Measurements from ENCODE around the gene SSC5D.
"Not testable (repeated sequence)": the region's sequence is repeated elsewhere in the genome, so short reads cannot be mapped to it uniquely, and the experiment has no call there.

Gene SSC5D

GRCh38 chr19:55487924-55488687 lies at the start of gene SSC5D:
Gene SSC5D (plus strand): TSS chr19:55488436. CDS start chr19:55488590, 154 bp downstream.
- DNase-seq: no peak

- DNase-seq: no peak
These were observed 49.2 kb upstream of the SSC5D start for GRCh38 chr19:55439052-55439451.

GRCh38 chr19:55440411-55441105 lies 47.7 kb upstream of the SSC5D start:
- peak; percentile 35 for DNase-seq

DNA sequence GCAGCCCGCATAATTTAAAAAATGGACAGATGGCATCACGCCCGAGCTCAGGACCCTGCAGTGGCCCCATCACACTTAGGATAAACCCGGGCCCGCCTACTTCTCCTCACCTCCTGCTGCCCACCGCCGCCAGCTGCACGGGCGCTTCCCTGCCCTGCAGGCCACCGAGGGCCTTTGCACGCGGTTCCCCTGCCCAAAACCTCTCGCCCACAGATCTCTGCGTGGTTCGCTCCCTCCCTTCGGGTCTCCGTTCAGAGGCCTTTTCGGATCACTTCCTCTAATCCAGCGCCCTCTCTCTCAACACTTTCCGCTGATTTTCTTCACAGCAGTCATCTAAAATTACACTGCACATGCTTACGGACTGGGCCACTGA lies 46.9 kb upstream of the SSC5D start:
- DNase-seq: peak; percentile 66

DNA sequence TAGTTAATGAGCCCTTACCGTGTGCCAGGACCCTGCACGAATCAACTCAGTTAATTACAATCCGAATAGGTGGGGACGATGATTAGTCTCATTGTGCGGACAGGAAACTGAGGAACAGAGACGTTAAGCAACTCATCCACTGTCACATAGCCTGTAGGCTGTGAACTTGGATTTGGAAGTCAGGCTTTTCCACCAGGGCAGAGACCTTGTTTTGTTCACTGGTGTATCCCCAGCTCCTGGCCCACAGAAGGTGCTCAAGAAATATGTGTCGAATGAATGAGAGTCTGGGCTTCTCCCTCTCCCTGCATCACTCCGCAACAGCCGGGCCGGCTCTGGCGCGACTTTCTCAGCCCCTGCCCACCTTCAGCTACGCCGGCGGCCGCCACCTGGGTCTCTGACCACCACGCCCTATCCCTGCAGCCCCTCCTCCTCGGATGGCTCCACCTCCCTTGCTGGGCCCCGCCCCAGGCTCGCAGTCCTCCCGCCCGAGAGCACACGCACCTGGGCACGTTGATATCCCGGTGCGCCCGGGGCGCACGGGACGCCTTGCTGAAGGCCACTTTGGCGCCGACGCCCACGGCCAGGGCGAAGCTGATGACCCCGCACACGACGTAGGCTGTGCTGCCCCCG lies 46.4 kb upstream of the SSC5D start:
- no peak for DNase-seq

GRCh38 chr19:55442372-55442961 lies 45.8 kb upstream of the SSC5D start:
- DNase-seq: no peak

- DNase-seq: no peak
These were observed 45.0 kb upstream of the SSC5D start, which contains the start of gene SHISA7 for GRCh38 chr19:55443045-55443823. Gene SHISA7 (minus strand): TSS chr19:55443300. CDS start chr19:55442863, 437 bp downstream.

DNA sequence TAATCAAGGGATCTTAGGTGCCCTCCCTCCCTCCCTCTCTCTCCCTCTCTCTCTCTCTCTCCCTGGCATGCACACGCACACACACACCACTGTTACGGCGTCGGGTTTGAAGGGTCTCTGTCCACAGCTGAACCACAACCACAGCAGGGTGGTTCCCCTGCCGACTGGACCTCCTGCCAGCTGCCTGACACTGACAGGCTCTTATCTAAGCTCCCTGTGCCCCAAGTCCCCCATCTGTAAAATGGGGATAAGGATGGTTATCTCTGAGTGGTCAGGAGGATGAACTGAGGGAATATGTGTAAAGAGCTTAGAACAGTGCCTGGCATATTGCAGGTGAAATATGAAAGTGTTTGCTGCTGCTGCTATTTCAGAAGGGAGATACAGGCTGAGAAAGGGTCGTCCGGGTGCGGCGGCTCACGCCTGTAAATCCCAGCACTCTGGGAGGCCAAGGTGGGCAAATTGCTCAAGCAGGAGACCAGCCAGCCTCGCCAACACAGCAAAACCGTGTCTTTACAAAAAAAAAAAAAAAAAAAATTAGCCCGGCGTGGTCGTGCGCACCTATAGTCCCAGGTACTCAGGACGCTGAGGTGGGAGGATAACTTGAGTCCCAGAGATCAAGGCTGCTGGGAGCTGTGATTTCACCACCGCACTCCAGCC lies 44.3 kb upstream of the SSC5D start:
- no peak for DNase-seq

DNA sequence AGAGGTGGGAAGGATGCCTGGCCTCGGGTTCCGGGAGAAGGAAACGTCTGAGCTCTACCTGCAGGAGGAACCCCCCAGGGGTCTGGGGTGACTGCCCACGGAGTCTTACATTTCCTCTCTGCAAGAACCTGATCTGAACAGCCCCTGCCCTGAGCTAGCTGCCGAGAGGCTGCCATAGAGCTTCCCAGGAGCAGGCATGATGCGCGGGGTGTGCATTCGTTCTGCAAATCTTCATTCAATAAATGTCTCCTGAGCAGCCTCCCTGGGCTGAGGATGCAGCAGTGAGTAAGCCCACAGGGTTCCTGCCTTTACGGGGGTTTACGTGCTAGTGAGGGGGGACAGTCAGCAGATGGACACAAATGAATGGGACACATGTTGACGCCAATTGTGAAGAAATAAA lies 43.6 kb upstream of the SSC5D start:
- no peak for DNase-seq

DNA sequence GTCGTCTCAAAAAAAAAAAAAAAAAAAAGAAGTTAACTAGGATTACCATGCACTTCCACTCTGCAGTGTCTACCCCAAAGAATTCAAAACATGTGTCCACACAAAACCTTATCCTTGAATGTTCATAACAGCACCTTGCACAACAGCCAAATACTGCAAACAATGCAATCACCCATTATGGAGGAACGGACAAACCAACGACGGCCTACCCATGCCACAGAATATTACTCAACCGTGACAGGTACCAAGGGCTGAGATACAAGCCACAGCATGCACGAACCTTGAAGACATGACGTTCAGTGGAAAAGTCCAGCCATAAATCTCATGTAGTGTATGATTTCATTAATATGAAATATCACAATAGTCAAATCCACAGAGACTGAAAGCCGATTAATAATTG lies 42.2 kb upstream of the SSC5D start:
- no peak for DNase-seq

- no peak for DNase-seq
These were observed 40.6 kb upstream of the SSC5D start for GRCh38 chr19:55447421-55448174.

GRCh38 chr19:55448175-55448490 lies 40.1 kb upstream of the SSC5D start:
- DNase-seq: not testable (repeated sequence)

- DNase-seq: no peak
These were observed 38.8 kb upstream of the SSC5D start for GRCh38 chr19:55449469-55449868.

GRCh38 chr19:55451163-55451964 lies 36.9 kb upstream of the SSC5D start:
- no peak for DNase-seq

DNA sequence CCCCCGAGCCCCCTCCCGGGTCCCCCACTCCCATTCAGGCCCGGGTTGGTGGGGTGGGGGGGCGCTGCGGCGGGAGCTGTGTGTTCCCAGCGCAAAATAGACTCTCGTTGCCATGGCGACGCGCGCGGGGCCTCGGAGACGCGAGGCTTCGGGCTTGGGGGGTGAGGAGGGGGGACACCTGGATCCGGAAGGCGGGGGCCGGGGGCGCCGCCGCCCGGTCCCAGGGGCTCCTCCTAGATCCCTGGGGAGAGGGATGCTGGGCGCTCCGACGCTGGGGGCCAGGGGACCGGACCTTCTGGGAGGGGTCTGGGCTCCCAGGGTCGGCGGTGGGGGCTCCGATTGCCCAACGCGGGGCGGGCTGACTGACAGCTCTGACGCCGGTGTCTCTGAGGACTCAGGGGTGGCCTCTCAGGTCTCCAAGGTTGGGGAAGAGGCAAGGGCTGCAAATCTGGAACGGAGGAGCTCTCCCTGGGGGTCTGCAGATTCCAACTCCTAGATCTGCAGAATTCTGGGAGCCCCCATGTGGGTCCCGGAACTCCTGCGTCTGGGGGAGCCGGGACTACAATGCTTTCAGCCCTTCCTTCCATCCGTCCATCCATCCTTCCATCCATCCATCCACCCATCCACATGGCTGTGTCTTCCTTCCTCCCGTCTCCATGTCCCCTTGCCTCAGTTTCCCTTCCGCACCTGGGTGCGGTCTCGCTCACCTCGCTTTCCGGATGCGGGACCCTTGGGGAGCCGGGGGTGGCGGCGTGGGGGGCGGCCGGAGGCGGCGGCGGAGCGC lies 36.1 kb upstream of the SSC5D start:
- no peak for DNase-seq

DNA sequence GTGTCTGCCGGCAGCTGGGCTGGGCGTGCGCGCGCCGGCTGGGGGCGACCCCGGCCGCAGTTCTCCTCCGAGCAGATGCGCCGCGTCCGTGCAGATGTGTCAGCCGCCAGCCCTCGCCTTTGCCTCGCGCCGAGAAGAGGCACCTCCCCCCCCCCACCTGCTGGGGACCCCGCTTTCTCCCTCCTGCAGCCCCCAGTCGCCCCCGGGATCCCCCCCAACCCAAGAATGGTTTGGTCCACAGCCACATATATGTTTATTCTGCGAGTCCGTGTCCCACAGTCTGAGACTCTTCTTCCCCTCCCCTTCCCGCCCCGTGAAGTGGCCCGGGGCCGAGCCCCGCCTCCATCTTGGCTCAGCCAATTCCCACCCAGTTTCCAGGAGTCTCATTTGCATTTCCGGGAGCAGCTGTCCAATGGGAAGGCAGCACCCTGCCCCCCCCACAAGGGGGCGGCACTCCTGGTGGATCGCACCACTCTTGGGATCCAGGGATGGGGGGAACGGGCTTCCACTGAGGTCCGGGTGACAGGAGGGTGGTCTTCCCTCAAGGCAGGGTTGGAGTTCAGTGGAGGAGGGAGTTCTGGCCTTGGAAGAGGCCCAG lies 35.4 kb upstream of the SSC5D start:
- peak; percentile 41 for DNase-seq

GRCh38 chr19:55453511-55454260 lies 34.5 kb upstream of the SSC5D start:
- no peak for DNase-seq

DNA sequence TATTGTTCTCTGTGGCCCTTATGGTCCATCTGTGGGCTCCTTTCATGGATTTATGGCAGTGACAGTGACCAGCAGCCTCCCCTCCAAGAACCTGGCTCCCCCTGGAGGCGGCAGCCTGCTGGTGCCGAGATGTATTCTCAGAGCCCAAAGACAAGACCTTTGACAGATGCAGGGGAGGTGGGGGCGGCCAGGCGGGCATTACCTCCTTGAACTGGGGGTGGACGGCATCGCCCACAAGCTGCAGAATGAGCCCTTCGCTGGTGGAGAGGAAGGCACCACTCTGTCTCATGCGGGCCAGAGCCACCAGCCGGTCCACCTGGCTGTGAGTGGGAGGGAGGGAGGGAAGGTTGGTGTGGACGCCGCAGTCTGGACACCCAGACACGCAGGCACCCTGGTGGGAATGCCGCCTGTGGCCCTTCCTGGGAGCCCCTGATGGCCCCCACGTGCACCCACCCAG lies 33.4 kb upstream of the SSC5D start:
- peak; percentile 56 for DNase-seq

Data from suppressor macrophage treated with lipopolysaccharide for 4 hours (primary cell).